Neural progenitor cell (in vitro differentiated cells): ENCODE results near the gene ABITRAM.

Source experiments
- EZH2 ChIP-seq: fragments of 200-600 bp; sonication (generic); IDR thresholded peaks from 2 replicates; pipeline ENCODE4 v1.6.1; 2017; ENCODE audit warnings: antibody characterized with exemption, mild to moderate bottlenecking, moderate library complexity
- TF ChIP-seq, protein P1 (sequence below): fragments of 200-600 bp; sonication (generic); IDR thresholded peaks from 2 replicates; pipeline ENCODE4 v1.5.1; 2017; ENCODE audit warnings: antibody characterized with exemption, mild to moderate bottlenecking

DNA sequence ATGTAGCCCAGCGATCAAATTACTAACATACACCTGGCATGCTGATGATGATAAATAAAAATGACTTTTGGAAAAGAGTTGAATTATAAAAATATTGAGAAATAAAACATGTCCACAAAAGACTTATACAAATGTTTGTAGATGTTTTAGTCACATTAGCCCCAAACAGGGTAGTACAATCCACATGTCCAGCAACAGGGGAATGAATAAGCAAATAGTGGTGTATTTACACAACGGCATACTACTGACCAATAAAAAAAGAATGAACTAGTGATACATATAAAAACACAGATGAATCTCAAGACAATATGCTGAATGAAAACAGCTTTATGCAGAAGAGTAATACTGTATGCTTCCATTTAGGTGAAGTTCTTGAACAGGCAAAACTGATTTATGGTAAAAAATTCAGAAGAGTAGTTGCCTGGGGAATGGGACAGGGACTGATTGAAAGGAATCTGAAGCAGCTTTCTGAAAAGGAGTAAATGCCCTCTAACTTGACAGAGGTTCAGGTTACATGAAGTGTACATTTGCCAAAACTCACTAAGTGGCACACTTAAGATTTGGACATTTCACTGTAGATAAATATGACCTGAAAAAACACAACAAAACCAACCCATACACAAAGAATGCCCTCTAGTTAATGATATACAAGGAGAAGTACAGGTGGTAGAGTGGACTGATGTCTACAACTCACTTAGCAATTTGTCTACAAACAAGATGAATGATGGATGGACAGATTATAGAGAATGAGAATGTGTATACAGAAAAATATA is 36.7 kb upstream of the ABITRAM start:
- no peak for TF ChIP-seq EZH2
- TF ChIP-seq, protein P1, sequence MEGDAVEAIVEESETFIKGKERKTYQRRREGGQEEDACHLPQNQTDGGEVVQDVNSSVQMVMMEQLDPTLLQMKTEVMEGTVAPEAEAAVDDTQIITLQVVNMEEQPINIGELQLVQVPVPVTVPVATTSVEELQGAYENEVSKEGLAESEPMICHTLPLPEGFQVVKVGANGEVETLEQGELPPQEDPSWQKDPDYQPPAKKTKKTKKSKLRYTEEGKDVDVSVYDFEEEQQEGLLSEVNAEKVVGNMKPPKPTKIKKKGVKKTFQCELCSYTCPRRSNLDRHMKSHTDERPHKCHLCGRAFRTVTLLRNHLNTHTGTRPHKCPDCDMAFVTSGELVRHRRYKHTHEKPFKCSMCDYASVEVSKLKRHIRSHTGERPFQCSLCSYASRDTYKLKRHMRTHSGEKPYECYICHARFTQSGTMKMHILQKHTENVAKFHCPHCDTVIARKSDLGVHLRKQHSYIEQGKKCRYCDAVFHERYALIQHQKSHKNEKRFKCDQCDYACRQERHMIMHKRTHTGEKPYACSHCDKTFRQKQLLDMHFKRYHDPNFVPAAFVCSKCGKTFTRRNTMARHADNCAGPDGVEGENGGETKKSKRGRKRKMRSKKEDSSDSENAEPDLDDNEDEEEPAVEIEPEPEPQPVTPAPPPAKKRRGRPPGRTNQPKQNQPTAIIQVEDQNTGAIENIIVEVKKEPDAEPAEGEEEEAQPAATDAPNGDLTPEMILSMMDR, result no peak
